ENCODE results near the gene COL27A1. TPM values are rescaled to one million over a fixed set of nuclear protein-coding genes. Genes with fewer than 3 reads are reported as not detected.

COL27A1 gene
- total RNA-seq, 2 experiments from 2014 or later, result 8.4 to 9.7 TPM

GRCh38 chr9:114339130-114339908, 184.0 kb downstream of the COL27A1 start:
- Mint-ChIP-seq H3K27me3 (no peaks in the 10 kb centered on the region), H3K4me3 (no peak overlapping the region), H3K4me1 (ENCODE audit: low read depth) (peaks cover 34% of the 10 kb centered on the region), H3K36me3 (ENCODE audit: low read depth) (peaks cover 87% of the 10 kb centered on the region), H3K9me3 (peaks cover 7% of the 10 kb centered on the region), H3K27ac (peak overlapping the region; percentile 49)
- peak; percentile 84 for TF ChIP-seq CTCF (IDR thresholded peaks at IDR 0.05)
- ATAC-seq, result peak; percentile 70
- POLR2A ChIA-PET, result interaction anchor here (1.1 to 18.4 kb wide), 5 partner anchors 10 to 165 kb away, joined by 3 to 277 read pairs (median 5); partner anchors contain the start of gene AKNA
- peak; percentile 71 for DNase-seq
- intact Hi-C loops (cut with micrococcal nuclease), result no loop called here
- CTCF ChIA-PET, result interaction anchor here (0.6 to 9.9 kb wide), 9 partner anchors 8 to 66 kb away, joined by 3 to 98 read pairs (median 8); partner anchors contain the start of gene AKNA

GRCh38 chr9:114341152-114341830, 186.0 kb downstream of the COL27A1 start:
- peaks cover 88% of the 10 kb centered on the region for H3K36me3 Mint-ChIP-seq (ENCODE audit: low read depth)
- POLR2A ChIA-PET, result interaction anchor here (1.1 to 18.4 kb wide), 4 partner anchors 8 to 56 kb away, joined by 3 to 277 read pairs (median 5); partner anchors contain the start of gene AKNA
- H3K4me1 Mint-ChIP-seq (ENCODE audit: low read depth), result peaks cover 36% of the 10 kb centered on the region

GRCh38 chr9:114341991-114342390, 186.7 kb downstream of the COL27A1 start:
- Mint-ChIP-seq H3K36me3 (ENCODE audit: low read depth) (peaks cover 88% of the 10 kb centered on the region), H3K4me1 (ENCODE audit: low read depth) (peaks cover 43% of the 10 kb centered on the region), H3K27ac (peak overlapping the region; percentile 58), H3K9me3 (no peaks in the 10 kb centered on the region), H3K4me3 (no peak overlapping the region), H3K27me3 (no peaks in the 10 kb centered on the region)
- CTCF ChIA-PET, result interaction anchor here (1.4 to 9.9 kb wide), 3 partner anchors 45 to 64 kb away, joined by 3 to 98 read pairs (median 8); partner anchors contain the start of gene AKNA
- TF ChIP-seq CTCF (IDR thresholded peaks at IDR 0.05), result no peak
- ATAC-seq (no peak), DNase-seq (no peak)
- POLR2A ChIA-PET, result interaction anchor here (0.9 to 18.4 kb wide), 3 partner anchors 23 to 53 kb away, joined by 4 to 277 read pairs (median 4); partner anchors contain the start of gene AKNA
- intact Hi-C loops (cut with micrococcal nuclease), result no loop called here

More at GRCh38 chr9:114341152-114341830, 186.0 kb downstream of the COL27A1 start:
- Mint-ChIP-seq H3K4me3 (no peak overlapping the region), H3K27ac (peak overlapping the region; percentile 58), H3K9me3 (no peaks in the 10 kb centered on the region), H3K27me3 (no peaks in the 10 kb centered on the region)
- no peak for TF ChIP-seq CTCF (IDR thresholded peaks at IDR 0.05)
- CTCF ChIA-PET, result interaction anchor here (1.4 to 9.9 kb wide), 3 partner anchors 46 to 65 kb away, joined by 3 to 98 read pairs (median 8); partner anchors contain the start of gene AKNA
- intact Hi-C loops (cut with micrococcal nuclease), result no loop called here
- ATAC-seq (no peak), DNase-seq (no peak)

- CTCF ChIA-PET, result interaction anchor here (1.4 to 9.9 kb wide), 3 partner anchors 45 to 63 kb away, joined by 3 to 98 read pairs (median 8); partner anchors contain the start of gene AKNA
Observed at GRCh38 chr9:114342755-114343440, 187.6 kb downstream of the COL27A1 start.

More at GRCh38 chr9:114342755-114343440, 187.6 kb downstream of the COL27A1 start:
- Mint-ChIP-seq H3K4me1 (ENCODE audit: low read depth) (peaks cover 44% of the 10 kb centered on the region), H3K9me3 (no peaks in the 10 kb centered on the region), H3K27ac (peak overlapping the region; percentile 84), H3K36me3 (ENCODE audit: low read depth) (peaks cover 87% of the 10 kb centered on the region), H3K27me3 (no peaks in the 10 kb centered on the region), H3K4me3 (no peak overlapping the region)
- TF ChIP-seq CTCF (IDR thresholded peaks at IDR 0.05), result no peak
- DNase-seq (no peak), ATAC-seq (no peak)
- POLR2A ChIA-PET, result interaction anchor here (18.4 kb wide), 1 partner anchor 42 kb away, joined by 277 read pairs; the partner anchor contains the start of gene AKNA
- intact Hi-C loops (cut with micrococcal nuclease), result no loop called here
